Stomach smooth muscle (tissue), 2 donors: ENCODE results near the gene SELENOM.
A peak's percentile ranks its signal among the peaks of the same experiment; 100 is the strongest.

ENCODE experiments used
- H3K27ac ChIP-seq: one replicate; pipeline ENCODE4 v1.7.0; 2013; ENCODE audit warnings: mild to moderate bottlenecking, low read length, inconsistent platforms
- H3K27me3 ChIP-seq, 2 donors: one replicate each; pipeline ENCODE4 v1.7.0; 2013; ENCODE audit warnings: low read length in 2 of 2; ENCODE audit not compliant: insufficient read depth in 2 of 2, control insufficient read depth in 1 of 2
- H3K36me3 ChIP-seq, 2 donors: one replicate each; pipeline ENCODE4 v1.7.0; 2013; ENCODE audit warnings: low read length in 2 of 2; ENCODE audit not compliant: control insufficient read depth in 2 of 2, insufficient read depth in 2 of 2
- H3K4me1 ChIP-seq: one replicate; pipeline ENCODE4 v1.7.0; 2013; ENCODE audit warnings: low read length; ENCODE audit not compliant: control insufficient read depth, insufficient read depth
- H3K4me3 ChIP-seq, 2 donors: one replicate each; pipeline ENCODE4 v1.7.0; 2013; ENCODE audit warnings: low read length in 2 of 2
- H3K9ac ChIP-seq, 2 donors: one replicate each; pipeline ENCODE4 v1.7.0; 2013; ENCODE audit warnings: low read length in 2 of 2, mild to moderate bottlenecking in 1 of 2
- H3K9me3 ChIP-seq, 2 donors: one replicate each; pipeline ENCODE4 v1.7.0; 2013; ENCODE audit warnings: low read length in 2 of 2; ENCODE audit not compliant: control insufficient read depth in 2 of 2
- donor health status: healthy.
- donor health status: Pancreatic carcinoma.

The SELENOM gene, protein sequence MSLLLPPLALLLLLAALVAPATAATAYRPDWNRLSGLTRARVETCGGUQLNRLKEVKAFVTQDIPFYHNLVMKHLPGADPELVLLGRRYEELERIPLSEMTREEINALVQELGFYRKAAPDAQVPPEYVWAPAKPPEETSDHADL

DNA sequence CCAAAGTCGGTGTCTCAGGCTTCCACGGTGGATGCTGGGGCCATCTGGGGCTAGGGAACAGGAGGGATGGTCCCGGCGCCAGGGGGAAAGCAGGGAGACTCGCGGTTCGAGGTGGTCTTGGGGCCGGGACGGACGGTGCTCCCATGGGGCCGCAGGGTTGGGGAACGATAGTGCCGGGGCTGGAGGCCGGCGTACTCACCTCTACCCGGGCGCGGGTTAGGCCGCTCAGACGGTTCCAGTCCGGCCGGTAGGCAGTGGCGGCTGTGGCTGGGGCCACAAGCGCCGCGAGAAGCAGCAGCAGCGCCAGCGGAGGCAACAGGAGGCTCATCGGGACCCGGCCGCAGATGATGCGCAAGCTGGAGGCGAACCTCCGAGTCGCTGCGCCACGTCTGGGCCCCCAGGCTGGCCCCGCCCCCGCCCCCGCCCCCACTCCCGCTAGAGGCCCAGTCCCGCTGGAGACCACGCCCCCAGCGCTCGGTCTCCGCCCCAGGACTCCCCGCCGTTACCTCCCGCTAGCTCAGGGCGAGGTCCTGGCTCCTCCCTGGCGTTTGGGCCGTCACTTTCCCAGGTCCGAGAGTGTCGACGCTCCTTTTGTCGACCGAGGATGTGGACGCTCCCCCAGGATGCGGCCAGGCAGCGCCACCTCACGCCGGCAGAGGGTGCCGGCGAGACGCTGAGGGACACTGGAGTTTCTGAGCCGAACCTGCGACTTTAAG lies at the start of gene SELENOM:
TSS of gene SELENOM (minus strand) at position 391 of the 716 bp plus-strand sequence. CDS start at position 328, 63 bp downstream.
- Histone ChIP-seq H3K4me3 (peak within 1 kb of the TSS; percentile 90 to 97), H3K27ac (peak within 1 kb of the TSS; percentile 99)

DNA sequence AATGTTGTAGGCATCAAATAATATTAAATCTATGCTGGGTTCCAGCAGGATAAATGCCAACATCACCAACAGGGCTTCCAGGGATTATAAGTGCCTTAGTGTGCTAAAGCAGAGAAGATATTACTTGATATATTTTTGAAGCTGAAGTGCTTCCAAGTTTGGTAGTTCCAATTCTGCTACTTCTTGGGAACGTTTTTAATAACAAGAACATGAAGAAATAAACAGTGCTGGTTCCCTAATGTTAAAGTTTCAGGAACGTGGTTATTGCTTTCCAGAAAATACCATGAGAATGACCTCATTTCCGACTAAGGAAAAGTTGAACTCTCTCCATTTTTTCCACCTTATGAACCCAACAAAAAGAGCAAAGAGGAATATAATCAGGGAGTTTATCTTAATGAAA lies 48.1 kb upstream of the SELENOM start:
- Histone ChIP-seq H3K36me3 (no peaks in the 10 kb centered on the region), H3K27ac (peak overlapping the region; percentile 80), H3K9ac (peak overlapping the region in 1 of 2 donors; percentile 16), H3K27me3 (no peaks in the 10 kb centered on the region), H3K9me3 (no peaks in the 10 kb centered on the region), H3K4me3 (no peak overlapping the region), H3K4me1 (peaks cover 22% of the 10 kb centered on the region)

More for the DNA sequence above, at the start of gene SELENOM:
- Histone ChIP-seq H3K27me3 (no peaks in the 10 kb centered on the region), H3K4me1 (peaks cover 48% of the 10 kb centered on the region), H3K9ac (peak within 1 kb of the TSS; percentile 99 to 100), H3K36me3 (peaks cover 12 to 15% of the 10 kb centered on the region in 2 donors), H3K9me3 (no peaks in the 10 kb centered on the region)

DNA sequence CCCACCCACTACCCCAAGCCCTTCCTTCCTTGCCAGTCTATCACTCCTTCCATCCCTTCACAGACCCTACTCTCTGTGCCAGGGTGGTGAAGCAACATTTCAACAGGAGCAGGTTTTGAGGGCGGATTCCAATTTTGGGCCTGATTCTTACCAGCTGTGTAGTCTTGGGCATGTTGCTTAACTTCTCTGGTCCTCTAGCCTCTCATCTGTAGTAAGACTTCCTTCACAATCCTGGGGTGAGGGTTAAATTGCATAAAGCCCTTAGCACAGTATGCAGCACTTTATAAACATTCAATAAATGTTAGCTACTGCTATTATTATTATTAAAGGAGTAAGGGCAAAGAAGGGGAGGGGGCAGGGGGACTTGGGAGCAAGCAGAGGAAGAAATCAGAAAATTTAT lies 47.6 kb upstream of the SELENOM start:
- Histone ChIP-seq H3K27ac (peak overlapping the region; percentile 80), H3K9me3 (no peaks in the 10 kb centered on the region), H3K4me3 (peak overlapping the region in 1 of 2 donors; percentile 8), H3K27me3 (no peaks in the 10 kb centered on the region), H3K9ac (no peak overlapping the region), H3K36me3 (no peaks in the 10 kb centered on the region), H3K4me1 (peaks cover 22% of the 10 kb centered on the region)

DNA sequence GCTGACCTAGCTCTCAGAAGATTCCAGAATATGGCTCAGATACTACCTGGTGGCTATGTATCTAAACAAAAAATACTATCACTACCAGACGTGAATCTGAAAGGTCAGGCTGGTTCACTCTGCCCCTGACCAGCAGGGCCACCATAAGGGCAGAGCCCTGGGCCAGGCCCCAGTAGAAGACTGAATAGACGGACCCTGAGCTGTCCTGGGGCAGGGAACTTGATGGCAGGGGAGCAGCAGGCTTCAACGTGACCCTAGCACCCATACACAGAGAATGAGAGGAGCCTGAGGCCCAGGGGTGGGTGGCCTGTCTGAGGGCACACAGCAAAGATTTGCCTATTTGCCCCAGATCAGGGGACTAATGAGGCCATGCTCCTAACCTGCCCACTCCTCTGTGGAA lies 46.0 kb upstream of the SELENOM start:
- no peak overlapping the region for H3K27ac ChIP-seq
- H3K27me3 ChIP-seq: no peaks in the 10 kb centered on the region
- H3K4me3 ChIP-seq: no peak overlapping the region
- no peak overlapping the region for H3K9ac ChIP-seq
- H3K4me1 ChIP-seq: peaks cover 30% of the 10 kb centered on the region
- no peaks in the 10 kb centered on the region for H3K36me3 ChIP-seq
- no peaks in the 10 kb centered on the region for H3K9me3 ChIP-seq

DNA sequence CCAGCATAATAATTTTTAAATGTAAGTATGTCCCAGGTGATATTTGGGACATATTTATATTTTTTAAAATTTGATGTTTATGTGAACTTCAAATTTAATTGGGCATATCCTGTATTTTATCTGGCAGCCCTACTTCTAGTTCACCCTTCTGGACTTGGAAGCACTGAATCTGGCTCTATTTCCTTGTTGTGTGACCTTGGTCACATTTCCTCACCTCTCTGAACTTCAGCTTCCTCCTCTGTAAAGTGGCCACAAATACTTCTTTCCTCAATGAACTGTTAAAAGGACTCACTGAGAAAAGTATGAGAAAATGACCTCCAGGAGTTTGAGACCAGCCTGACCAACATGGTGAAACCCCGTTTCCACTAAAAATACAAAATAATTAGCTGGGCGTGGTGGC lies 44.5 kb upstream of the SELENOM start:
- H3K36me3 ChIP-seq: no peaks in the 10 kb centered on the region
- no peak overlapping the region for H3K27ac ChIP-seq
- peaks cover 31% of the 10 kb centered on the region for H3K4me1 ChIP-seq
- H3K27me3 ChIP-seq: no peaks in the 10 kb centered on the region
- no peak overlapping the region for H3K4me3 ChIP-seq
- H3K9ac ChIP-seq: no peak overlapping the region
- H3K9me3 ChIP-seq: no peaks in the 10 kb centered on the region

DNA sequence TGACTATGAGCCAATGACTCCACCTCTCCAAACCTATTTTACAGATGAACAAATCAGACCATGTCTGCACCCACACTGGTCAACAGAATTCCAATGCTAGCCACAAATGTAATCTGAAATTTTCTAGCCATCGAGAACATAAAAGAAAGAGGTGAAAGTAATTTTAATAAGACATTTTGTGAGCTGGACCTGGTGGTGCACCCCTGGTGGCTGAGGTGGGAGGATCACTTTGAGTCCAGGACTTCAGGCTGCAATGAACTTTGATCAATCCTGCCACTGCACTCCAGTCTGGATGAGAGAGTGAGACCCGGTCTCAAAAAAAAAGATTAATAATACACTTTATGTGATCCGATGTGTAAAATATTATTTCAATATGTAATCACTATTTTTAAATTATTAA lies 43.2 kb upstream of the SELENOM start:
- H3K27me3 ChIP-seq: no peaks in the 10 kb centered on the region
- no peak overlapping the region for H3K4me3 ChIP-seq
- no peaks in the 10 kb centered on the region for H3K9me3 ChIP-seq
- no peaks in the 10 kb centered on the region for H3K36me3 ChIP-seq
- no peak overlapping the region for H3K27ac ChIP-seq
- H3K9ac ChIP-seq: no peak overlapping the region
- peaks cover 22% of the 10 kb centered on the region for H3K4me1 ChIP-seq

DNA sequence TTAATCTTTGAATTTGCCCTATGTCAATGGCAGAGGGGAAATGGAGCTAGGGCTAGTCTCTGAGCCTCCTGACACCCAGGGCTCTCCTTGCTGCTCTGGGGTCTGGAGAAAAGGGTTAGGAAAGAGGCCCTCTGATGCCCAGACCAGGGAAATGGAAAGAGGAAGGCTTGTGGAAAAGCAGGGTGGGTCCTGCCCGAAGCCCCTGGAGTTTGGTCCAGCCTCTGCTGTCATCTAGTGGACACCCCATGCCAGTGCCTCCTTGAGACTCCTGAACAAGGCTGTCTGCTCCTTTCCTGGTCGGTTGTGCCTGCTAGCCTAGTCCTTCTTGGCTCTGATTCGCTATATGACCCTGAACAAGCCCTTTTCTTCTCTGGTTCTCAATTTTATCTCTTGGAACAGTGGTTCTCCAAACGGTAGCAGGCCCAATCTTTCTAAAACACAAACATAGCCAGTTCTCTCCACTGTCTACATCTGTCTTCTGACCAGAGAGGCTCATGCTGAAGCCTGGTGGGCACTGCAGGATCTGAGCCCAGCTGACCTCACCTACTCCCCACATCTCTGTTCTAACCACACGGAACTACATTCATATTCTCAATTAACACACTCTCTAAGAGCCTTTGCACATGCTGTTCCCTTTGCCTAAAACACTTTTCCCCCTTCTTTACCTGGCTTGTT lies 41.7 kb upstream of the SELENOM start:
- Histone ChIP-seq H3K4me1 (peaks cover 12% of the 10 kb centered on the region), H3K4me3 (no peak overlapping the region), H3K27ac (peak overlapping the region; percentile 69), H3K9me3 (no peaks in the 10 kb centered on the region), H3K36me3 (no peaks in the 10 kb centered on the region), H3K27me3 (no peaks in the 10 kb centered on the region), H3K9ac (peak overlapping the region; percentile 37 to 76)

DNA sequence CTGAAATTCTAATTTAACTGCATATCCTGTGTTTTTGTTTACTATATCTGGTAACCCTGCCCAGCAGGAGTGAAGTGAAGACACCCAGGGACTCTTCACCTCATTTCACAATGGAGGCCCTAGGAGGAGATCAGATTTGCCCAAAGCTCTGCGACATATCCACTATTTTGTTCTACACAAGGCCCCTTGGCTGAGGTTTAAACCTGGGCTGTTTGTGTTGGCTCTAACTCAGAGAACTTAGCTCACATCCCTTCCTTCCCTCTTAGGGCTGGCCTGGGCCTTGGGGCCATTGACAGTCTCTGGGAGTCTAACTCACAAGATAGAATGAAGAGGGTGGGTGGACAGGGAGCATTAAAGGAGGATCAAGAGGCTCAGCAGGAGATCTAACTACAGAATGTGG lies 41.1 kb upstream of the SELENOM start:
- H3K9me3 ChIP-seq: no peaks in the 10 kb centered on the region
- peak overlapping the region; percentile 69 for H3K27ac ChIP-seq
- no peak overlapping the region for H3K4me3 ChIP-seq
- H3K9ac ChIP-seq: peak overlapping the region; percentile 37 to 76
- H3K4me1 ChIP-seq: peaks cover 11% of the 10 kb centered on the region
- no peaks in the 10 kb centered on the region for H3K36me3 ChIP-seq
- no peaks in the 10 kb centered on the region for H3K27me3 ChIP-seq

DNA sequence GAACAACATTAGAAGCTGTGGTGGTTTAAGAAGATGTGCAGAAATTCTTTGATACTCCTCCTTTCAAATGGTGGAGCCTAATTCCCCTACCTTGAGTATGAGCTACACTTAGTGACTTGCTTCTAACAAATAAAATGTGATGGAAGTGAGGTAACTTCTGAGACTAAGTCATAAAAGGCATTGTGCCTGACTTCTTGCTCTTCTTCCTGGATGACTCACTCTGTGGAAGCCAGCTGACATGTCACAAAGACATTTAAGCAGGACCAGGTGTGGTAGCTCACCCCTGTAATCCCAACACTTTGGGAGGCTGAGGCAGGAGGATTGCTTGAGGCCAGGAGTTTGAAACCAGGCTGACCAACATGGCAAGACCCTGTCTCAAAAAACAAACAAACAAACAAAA lies 36.9 kb upstream of the SELENOM start:
- H3K27ac ChIP-seq: no peak overlapping the region
- H3K36me3 ChIP-seq: no peaks in the 10 kb centered on the region
- H3K4me1 ChIP-seq: peaks cover 8% of the 10 kb centered on the region
- no peak overlapping the region for H3K9ac ChIP-seq
- H3K27me3 ChIP-seq: peaks cover 3 to 12% of the 10 kb centered on the region in 2 donors
- H3K4me3 ChIP-seq: no peak overlapping the region
- H3K9me3 ChIP-seq: no peaks in the 10 kb centered on the region

DNA sequence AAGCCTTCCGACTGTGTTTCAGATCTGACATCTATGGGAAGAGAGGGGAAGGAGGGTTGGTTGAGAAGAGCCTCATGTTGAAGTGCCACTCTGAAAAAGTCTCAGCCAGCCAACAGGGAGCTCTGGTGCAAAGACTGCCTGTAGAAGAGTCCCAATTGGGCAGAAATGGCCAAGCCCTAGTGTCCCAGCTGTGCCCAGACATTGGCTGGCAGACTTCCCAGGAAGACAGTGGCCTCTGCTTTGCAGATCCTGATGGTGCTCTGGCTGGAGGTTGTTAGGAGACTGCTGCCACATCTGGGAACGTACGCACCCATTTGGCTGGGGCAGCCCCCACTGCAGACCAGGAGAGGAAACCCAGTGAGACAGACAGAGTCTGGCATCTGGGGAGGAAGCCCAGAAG lies 36.2 kb upstream of the SELENOM start:
- no peaks in the 10 kb centered on the region for H3K9me3 ChIP-seq
- H3K4me1 ChIP-seq: peaks cover 3% of the 10 kb centered on the region
- no peaks in the 10 kb centered on the region for H3K36me3 ChIP-seq
- H3K27ac ChIP-seq: no peak overlapping the region
- no peak overlapping the region for H3K9ac ChIP-seq
- H3K27me3 ChIP-seq: peaks cover 7 to 15% of the 10 kb centered on the region in 2 donors
- no peak overlapping the region for H3K4me3 ChIP-seq

DNA sequence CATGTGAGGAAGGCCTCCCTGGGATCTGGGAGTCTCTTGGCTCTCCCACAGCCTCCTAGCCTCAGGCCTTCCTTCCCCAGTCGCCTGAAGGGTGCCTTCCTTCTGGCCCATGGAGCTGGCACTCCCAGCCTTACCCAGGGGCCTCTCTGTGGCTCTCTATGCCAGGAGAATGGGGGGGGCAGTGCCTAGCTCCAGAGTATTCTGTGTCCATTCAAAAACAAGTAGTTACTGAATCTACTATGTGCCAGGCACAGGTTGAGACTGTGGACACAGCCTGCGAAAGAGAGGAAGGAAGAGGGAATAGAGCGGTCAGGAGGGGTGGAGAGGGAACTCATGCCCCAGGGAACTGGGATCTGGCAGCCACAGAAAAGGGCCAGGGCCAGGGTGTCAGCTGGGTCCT lies 35.7 kb upstream of the SELENOM start:
- Histone ChIP-seq H3K4me3 (no peak overlapping the region), H3K36me3 (no peaks in the 10 kb centered on the region), H3K27ac (no peak overlapping the region), H3K27me3 (peaks cover 10 to 15% of the 10 kb centered on the region in 2 donors), H3K4me1 (no peaks in the 10 kb centered on the region), H3K9ac (no peak overlapping the region), H3K9me3 (no peaks in the 10 kb centered on the region)
